COLO829 (cell line): ENCODE measurements around the gene STK17A.
"Not testable (repeated sequence)": the region's sequence is repeated elsewhere in the genome, so short reads cannot be mapped to it uniquely, and the experiment has no call there.

Experiments
- DNase-seq: peaks from one replicate; pipeline ENCODE4 v3.0.0; 2012; ENCODE audit warnings: low spot score

STK17A gene

GRCh38 chr7:43568529-43568928 lies 14.4 kb upstream of the STK17A start:
- no peak for DNase-seq

DNA sequence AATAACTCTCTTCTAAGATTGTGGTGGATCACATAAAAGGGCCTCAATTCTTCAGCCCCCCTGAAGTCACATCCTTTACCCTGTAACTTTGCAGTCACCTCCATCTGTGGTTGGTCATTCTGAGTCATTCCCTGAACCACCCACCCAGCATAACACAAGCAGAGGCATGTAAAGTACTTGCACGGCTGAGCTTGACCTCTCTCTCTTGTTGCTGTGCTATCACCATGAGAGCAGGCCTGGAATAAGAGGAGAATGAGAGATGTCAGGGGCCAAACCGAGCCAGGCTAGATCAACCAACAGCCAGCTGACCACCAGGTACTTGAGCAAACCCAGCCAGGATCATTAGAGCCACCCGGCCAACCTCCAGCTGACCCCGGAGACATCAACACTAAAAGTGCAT lies 13.5 kb upstream of the STK17A start:
- DNase-seq: no peak

GRCh38 chr7:43570688-43571365 lies 12.1 kb upstream of the STK17A start:
- DNase-seq: no peak

DNA sequence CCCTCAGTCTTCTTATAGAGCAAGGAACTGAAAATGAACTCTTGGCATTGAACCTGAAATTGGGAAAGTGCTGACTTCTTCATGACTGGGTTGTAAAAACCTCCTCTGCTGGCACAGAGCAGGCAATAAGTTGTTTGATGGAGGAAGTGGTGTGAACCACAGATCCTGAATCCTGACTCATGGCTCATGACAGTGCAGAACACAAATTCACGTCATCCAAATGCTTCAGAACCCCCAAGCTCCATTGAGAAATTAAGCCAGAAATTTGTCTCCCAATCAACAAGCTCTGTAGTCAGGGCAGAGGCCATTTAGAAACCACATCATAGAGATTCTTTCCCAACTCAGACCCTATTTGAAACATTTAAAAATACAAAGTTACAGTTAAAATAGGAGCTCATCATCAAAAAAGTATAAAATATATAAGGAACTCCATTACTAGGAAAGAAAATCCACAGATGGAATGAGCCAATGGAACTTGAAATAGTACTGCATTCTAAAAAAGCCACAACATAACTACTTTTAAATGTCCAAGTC lies 10.3 kb upstream of the STK17A start:
- no peak for DNase-seq

GRCh38 chr7:43573832-43574231 lies 9.1 kb upstream of the STK17A start:
- DNase-seq: not testable (repeated sequence)

DNA sequence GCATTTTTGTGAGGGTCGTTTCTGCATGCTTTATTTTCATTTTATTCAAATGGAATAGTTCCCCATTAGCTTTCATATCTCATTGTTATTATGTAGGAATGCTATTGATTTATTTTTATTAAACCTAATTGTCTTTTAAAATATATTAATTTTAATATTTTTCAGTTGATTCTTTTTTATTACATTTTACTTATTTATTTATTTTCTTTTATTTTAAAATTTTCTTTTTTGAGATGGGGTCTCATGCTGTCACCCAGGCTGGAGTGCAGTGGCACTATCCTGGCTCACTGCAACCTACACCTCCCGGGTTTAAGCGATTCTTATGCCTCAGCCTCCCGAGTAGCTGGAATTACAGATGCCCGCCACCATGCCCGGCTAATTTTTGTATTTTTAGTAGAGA lies 7.4 kb upstream of the STK17A start:
- DNase-seq: no peak

- no peak for DNase-seq
These were observed 6.7 kb upstream of the STK17A start for GRCh38 chr7:43576241-43576640.

DNA sequence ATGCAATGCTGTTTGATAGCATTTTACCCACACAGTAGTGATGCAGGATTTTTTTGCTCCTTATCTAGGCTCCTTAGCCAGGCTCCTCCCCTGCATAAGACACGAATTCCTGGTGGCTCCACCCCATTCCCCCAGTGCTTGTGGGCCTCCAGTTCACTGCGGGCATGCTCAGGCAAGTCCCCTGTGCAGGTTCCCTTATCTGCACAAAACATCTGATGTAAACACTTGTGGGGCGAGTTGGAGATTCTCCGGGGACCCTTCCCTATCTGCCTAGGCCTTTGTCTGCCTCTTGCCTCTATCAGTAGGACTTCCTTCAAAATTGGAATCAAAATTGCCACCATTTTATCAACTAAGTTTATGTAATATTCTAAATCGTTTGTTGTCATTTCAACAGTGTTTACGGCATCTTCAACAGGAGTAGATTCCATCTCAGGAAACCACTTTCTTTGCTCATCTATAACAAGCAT lies 5.4 kb upstream of the STK17A start:
- no peak for DNase-seq

DNA sequence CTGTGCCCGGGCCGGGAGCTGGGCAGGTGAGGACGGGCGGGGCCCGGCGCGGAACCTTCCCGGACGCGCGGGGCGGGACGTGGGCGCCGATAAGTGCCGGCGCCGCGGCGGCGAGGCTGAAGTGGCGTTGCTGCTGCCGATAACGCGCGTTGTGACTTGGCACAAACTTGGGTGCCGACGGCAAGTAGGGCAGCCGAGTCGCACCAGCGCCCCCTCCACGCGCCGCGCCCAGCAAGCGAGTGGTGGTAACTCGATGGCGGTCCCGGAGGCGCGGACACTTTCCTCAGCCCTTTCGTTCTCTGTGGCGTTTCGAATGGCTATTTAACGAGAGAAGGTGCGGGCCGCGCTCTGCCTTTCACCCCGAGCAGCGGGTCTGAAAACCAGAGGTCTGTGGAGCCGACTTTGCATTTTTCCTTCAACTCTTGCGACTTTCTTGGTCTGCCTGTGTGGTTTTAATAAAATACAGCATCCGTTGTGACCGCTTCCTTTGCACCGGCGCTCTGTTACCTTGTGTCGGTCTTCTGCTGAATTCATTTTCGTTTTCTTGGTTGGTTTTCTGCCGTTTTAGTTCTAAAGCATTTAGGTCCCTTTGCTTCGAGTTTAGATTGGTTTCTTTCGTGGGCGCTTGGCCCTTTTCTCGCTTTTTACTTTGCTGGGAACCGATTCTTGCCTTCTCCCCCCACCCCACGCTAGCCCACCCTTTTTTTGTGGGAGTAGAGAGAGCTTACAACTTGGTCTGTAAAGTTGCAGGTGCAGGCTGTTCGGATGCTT lies 701 bp downstream of the STK17A start:
- DNase-seq: no peak

DNA sequence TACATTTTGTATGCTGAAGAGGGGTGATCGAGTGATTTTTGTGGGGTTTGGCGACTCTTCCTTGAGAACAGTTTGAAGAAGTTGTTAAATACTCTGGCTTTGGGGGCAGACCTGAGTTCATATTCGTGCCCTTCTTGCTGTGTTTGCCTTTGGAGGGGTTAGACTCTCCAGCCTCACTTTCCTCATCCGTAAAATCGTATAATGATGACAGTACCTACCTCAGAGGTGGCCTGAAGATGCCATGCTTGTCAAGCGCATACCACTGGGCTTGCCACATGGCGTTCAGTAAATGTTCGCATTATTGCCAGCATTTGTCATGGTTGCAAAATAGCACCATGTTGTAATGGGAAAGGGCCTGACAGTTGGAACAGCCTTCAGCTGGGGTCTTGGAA lies 1.3 kb downstream of the STK17A start:
- no peak for DNase-seq

DNA sequence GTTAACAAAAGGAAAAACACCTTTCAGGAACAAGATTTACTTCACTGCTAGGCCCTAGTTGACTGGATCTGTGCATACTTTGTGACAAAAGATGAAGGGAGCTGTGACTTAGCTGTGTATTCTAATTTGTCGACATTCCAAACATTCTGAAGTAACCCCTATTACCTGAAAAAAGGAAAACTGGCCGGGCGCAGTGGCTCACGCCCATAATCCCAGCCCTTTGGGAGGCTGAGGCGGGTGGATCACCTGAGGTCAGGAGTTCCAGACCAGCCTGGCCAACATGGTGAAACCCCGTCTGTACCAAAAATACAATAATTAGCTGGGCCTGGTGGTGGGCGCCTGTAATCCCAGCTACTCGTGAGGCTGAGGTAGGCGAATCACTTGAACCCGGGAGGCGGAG lies 1.8 kb downstream of the STK17A start:
- not testable (repeated sequence) for DNase-seq

- DNase-seq: no peak
These were observed 2.7 kb downstream of the STK17A start for GRCh38 chr7:43585562-43585961.

GRCh38 chr7:43586251-43586900 lies 3.5 kb downstream of the STK17A start:
- DNase-seq: peak; percentile 80

DNA sequence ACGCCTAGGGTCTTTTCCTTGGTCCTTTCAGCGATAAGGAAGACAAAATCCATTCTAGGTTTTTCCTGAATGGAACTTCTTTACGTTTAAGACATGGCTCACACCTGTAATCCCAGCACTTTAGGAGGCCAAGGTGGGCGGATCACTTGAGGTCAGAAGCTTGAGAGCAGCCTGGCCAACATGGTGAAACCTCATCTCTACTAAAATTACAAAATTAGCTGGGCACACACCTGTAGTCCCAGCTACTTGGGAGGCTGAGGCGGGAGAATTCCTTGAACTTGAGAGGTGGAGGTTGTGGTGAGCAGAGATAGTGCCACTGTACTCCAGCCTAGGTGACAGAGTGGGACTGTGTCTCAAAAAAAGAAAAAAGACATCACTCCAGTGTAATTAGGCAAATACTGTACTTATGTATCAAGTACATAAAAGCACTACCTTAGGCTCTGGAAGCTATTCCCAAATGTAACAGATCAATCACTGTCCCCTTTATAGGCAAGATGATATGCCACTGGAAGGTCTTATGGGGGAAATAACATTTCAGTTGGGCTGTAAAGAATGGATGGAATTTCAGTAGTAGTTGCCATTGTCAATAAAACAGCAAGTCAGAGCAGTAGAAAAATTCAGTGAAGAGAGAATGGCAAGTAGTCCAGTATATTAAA lies 5.7 kb downstream of the STK17A start:
- DNase-seq: no peak

DNA sequence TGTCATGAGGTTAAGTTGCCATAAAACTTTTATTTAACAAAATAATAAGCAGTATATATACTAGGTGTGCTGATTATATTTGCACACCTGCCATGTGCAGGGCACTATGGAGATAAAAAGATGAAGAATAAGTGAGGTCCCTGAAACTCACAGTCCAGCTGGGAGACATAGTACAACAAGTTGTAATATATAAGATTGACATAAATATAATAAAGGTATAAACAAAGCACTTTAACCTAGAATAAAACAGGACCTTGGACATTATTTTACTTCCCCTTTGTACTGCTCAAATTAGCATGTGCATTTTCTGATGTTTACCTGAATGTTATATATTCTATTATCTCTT lies 6.2 kb downstream of the STK17A start:
- DNase-seq: no peak

DNA sequence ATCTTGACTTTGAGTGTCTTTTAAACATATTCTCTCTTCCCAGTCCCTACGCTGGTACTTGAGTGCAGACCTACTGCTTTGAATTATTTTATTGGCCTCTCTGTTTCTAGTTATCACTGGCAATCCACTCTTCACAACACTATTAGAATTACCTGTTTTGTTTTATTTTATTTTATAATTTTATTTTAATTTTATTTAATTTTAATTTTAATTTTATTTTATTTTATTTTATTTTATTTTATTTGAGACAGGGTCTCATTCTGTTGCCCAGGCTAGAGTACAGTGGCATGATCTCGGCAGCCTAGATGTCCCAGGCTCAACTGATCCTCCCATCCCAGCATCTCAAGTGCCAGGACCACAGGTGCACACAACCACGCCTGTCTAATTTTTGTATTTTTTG lies 6.8 kb downstream of the STK17A start:
- DNase-seq: no peak

DNA sequence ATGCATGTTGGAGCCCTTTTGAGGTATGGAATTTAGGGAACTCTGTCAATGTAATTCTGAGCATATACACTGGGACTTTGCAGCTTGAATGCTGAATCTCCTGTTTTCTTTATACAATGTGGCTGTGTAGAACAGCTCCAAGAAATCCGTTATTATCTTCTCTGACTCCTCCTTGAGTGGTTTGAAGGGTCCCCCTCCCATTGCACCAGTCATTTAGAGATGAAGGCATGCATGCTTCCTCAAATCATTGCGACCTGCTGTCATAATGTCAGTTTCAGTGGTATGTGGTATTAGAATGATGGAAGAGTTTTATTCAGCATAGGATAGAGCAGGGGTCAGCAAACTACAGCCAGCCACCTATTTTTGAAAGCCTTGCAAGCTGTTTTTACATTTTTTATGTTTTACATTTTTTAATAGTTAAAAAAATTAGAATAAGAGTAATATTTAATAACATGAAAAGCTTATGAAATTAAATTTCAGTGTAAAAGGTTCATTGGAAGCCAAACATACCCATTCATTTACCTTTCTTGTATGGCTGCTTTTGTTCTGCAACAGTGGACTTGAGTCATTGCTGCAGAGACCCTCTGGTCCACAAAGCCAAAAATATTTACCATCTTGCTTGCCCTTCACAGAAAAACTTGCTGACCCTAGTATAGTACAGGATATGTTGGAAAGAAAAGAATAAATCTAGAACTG lies 8.1 kb downstream of the STK17A start:
- no peak for DNase-seq

GRCh38 chr7:43591558-43592180 lies 8.8 kb downstream of the STK17A start:
- no peak for DNase-seq

- DNase-seq: no peak
These were observed 9.4 kb downstream of the STK17A start for GRCh38 chr7:43592326-43592725.

DNA sequence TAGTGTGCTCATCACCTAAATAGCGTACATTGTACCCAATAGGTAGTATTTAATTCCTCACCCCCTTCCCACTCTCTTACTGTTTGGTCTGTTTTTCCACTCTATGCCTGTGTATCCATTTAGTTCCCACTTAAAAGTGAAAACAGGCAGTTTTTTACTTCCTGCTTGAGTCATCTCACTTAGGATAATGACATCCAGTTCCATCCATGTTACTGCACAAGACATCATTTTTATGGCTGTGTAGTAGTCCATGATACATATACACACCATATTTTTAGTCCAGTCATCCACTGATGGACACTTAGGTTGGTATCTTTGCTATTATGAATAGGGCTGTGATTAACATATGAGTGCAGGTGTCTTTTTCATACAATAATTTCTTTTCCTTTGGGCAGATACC lies 10.1 kb downstream of the STK17A start:
- no peak for DNase-seq

GRCh38 chr7:43594020-43594419 lies 11.1 kb downstream of the STK17A start:
- no peak for DNase-seq
